Mucosa of rectum (tissue), 2 donors: ENCODE results near the gene TMEM98.
A peak's percentile ranks its signal among the peaks of the same experiment; 100 is the strongest.

ENCODE experiments used
- H3K27ac ChIP-seq, 2 donors: one replicate each; pipeline ENCODE4 v1.7.0; 2013; ENCODE audit warnings: inconsistent platforms in 2 of 2, low read depth in 2 of 2, low read length in 2 of 2
- H3K27me3 ChIP-seq, 2 donors: one replicate each; pipeline ENCODE4 v1.7.0; 2013; ENCODE audit warnings: low read length in 2 of 2; ENCODE audit not compliant: control insufficient read depth in 2 of 2, insufficient read depth in 2 of 2
- H3K36me3 ChIP-seq, 2 donors: one replicate each; pipeline ENCODE4 v1.7.0; 2013; ENCODE audit warnings: low read length in 2 of 2; ENCODE audit not compliant: control insufficient read depth in 2 of 2, insufficient read depth in 2 of 2
- H3K4me1 ChIP-seq, 2 donors: one replicate each; pipeline ENCODE4 v1.7.0; 2013; ENCODE audit warnings: low read length in 2 of 2, mild to moderate bottlenecking in 1 of 2; ENCODE audit not compliant: control insufficient read depth in 2 of 2, insufficient read depth in 2 of 2
- H3K4me3 ChIP-seq, 2 donors: one replicate each; pipeline ENCODE4 v1.7.0; 2013; ENCODE audit warnings: low read length in 2 of 2
- H3K9ac ChIP-seq, 2 donors: one replicate each; pipeline ENCODE4 v1.7.0; 2013; ENCODE audit warnings: low read length in 2 of 2, low read depth in 1 of 2, mild to moderate bottlenecking in 1 of 2
- H3K9me3 ChIP-seq, 2 donors: one replicate each; pipeline ENCODE4 v1.7.0; 2013; ENCODE audit warnings: low read length in 2 of 2; ENCODE audit not compliant: control insufficient read depth in 2 of 2
- donor health status: healthy.
- donor health status: Normal muscosa, but diverticular disease.

The TMEM98 gene

DNA sequence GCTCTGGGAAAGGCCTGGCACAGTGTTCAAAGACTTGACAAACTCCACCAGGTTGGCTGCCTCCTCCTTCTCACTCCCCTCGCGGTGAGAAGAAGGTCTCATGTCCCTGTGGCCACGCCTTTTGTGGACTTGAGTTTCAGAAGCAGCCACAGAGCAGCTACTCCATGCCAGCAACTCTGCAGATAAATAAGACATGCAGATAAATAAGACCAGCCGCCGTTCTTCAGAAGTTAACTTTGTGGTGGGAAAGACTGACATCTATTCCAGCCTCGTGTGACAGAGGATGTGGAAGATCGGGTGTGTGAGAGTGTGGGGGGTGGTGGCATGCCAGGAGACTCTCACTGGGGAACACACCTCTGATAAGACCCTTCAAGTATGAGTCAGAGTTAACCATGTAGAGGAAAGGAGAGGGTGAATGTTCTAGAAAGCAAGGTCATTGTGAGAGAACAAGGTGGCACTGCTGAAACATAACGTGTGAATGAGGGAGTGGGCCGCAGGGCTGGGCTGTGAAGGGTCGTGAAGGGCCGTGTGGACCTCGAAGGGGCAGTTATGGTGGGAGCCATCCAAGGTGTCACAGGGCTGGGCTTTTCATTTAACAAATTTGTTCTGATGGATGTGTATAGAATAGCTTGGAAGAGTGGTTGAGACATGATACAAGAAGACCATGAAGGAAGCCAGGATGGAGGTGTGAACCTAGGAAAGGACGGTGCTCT, 64.5 kb downstream of the TMEM98 start:
- H3K27ac ChIP-seq = no peak overlapping the region
- H3K27me3 ChIP-seq = no peaks in the 10 kb centered on the region
- no peak overlapping the region for H3K9ac ChIP-seq
- H3K4me3 ChIP-seq = no peak overlapping the region
- H3K4me1 ChIP-seq = peaks cover 8 to 16% of the 10 kb centered on the region in 2 donors
- H3K9me3 ChIP-seq = peaks cover 0 to 5% of the 10 kb centered on the region in 2 donors
- no peaks in the 10 kb centered on the region for H3K36me3 ChIP-seq

- Histone ChIP-seq H3K9me3 (peaks cover 0 to 2% of the 10 kb centered on the region in 2 donors), H3K36me3 (no peaks in the 10 kb centered on the region), H3K27me3 (no peaks in the 10 kb centered on the region), H3K4me3 (no peak overlapping the region), H3K9ac (no peak overlapping the region), H3K27ac (peak overlapping the region in 1 of 2 donors; percentile 23), H3K4me1 (peaks cover 8 to 20% of the 10 kb centered on the region in 2 donors)
These were observed 66.0 kb downstream of the TMEM98 start for GRCh38 chr17:32993977-32994376.
